Stimulated activated CD8-positive, alpha-beta memory T cell treated with anti-CD3 and anti-CD28 coated beads, Interleukin-4, amount 100 ng/mL, for 24 hours (primary cell): ENCODE measurements around the gene WDR54.
A peak's percentile ranks its signal among the peaks of the same experiment; 100 is the strongest.

Experiments used
- DNase-seq: peaks from one replicate; pipeline ENCODE4 v3.0.0-alpha.2; 2020; ENCODE audit warnings: low read depth

Gene WDR54, protein sequence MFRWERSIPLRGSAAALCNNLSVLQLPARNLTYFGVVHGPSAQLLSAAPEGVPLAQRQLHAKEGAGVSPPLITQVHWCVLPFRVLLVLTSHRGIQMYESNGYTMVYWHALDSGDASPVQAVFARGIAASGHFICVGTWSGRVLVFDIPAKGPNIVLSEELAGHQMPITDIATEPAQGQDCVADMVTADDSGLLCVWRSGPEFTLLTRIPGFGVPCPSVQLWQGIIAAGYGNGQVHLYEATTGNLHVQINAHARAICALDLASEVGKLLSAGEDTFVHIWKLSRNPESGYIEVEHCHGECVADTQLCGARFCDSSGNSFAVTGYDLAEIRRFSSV

DNA sequence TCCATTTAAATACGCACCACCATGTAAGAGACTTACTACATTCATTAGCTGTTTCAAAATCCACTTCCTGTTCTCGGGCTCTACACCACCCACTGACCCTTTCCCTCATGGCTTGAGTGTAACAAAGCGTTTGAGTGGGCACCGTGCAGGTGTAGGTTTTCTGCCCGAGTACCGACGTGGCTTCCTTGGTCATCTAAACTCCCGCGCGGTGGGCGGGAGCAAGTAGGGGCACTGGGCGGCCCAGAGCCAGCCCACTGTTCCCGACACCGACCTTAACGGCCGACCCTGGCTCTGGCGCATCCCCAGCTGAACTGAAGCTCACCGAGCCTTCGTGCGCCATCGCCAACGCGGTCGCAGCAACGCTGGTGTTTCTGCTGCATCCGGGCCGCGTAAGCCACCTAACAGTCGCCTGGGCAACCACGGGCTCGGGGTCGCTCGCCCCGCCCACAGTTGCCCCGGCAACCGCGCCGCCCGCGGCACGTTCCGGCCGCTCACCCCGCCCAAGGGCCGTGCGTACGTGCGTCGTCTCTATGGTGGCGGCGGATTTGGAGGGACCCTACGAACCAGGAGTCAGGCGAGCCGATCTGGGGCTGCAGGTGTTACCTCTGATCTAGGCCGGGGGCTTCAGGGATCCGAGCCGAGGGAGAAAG, at the start of gene WDR54, which contains the start of gene C2orf81:
TSS of gene WDR54 (plus strand) at position 510 of the 650 bp plus-strand sequence. CDS start 424 bp downstream, outside the sequence.
TSS of gene C2orf81 (minus strand) at position 399 of the 650 bp plus-strand sequence. CDS start at position 340, 59 bp downstream.
- peak; percentile 95 for DNase-seq

DNA sequence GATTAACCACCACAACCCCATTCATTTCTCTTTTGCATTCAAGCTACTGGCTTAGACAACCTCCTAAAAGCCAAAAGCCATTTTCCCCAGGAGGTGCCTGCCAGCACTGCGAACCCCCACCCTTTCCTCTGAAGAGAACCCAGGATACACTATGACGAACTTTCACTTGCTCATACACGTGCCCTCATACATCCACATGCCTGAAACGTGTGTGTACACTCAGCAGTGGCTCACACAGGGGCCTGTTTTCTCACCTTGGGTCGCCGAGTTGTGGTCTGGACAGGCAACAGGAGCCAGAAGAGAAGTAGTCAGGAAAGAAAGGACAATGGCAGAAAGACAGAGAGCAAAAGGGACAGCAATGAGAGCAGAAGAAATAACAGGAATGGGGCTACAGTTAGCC, 48.9 kb upstream of the WDR54 start:
- no peak for DNase-seq

DNA sequence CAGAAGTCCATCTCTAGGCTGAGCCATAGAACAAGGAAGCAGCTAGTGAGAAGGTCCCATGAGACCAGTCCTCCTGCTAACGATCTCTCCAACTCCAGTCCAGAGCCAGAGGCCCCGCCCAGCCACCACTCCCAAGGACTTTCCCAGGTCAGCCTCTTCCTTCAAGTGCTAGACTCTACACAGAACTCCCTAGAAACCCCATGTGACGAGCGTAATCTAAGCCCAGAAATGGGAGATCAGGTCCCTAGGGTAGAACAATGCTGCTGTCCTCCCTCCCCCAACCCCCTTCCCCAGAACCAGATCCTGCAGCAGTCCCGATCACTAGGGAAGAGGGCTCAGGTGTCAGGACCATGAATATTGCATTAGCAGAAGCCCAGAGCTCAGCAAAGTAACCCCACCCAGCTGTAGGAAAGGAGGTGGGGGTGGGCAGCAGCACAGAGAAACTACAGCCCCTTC, 48.3 kb upstream of the WDR54 start:
- DNase-seq = no peak

DNA sequence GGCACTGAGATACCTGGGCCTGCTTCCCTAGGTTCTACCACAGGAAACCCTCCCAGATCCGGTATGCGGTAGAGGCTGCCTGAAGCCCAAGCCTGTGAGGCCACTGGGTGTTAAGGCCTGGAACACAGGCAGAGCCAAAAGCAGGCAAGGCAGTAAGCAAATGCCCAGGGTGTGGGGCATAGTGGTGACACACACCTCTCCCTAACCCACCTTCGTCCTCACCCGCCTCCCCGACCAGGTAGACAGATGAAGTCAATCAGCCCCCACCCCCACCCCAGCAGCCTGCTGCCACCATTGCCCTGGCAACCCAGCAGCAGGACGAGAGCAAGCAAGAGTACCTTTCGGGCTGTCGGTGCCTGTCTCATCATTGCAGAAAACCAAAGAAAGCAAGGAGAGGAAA, 47.5 kb upstream of the WDR54 start:
- DNase-seq = no peak

DNA sequence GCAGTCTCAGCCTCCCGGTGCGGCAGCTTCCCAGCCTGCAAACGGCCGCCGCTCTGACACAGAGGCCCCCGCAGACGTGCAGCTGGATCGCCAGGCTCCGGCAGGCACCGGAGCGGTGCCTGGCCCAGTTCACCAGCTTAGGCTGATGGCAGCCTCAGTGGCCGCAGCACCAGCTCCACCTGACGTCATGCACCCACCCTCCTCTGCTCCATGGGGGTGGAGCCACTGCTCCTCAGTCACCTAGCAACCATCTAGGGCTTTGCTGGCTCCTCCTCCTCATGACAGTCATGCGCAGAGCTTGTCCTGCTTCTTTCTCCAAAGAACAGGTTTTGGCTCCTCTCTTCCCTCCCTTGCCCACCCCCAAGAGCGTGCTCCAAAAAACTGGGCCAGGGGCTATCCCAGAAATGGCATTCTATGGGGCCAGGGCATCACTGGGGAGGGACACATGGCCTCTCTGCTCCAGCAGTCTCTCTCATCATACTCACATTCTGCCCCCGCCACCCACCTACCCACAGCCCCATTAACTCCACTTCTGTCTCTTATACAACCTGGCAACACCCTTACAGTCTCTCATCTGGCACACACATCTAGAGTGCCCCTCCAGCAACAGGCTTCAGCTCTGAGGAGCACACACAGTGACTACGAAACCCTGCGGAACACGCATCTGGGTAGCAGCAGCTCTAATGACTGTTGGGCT, 46.9 kb upstream of the WDR54 start:
- DNase-seq = no peak

DNA sequence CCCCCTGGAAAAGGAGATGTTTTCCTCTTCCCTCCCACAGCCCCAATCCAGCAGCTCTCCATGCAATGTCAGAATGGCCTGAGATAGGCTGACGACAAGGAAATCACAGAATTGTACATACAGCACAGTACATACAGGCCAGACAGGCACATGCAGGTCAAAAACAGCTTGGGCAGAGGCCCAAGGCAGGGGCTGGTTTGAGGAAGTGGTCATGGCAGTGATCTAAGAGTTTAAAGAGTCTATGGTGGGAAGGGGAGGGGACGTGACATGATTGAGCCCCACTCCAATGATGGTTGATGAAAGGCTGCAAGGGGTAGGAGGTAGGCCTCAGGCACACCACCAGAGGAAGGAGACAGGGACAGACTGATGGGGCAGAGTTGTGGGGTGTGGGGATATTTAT, 45.7 kb upstream of the WDR54 start:
- DNase-seq = no peak

DNA sequence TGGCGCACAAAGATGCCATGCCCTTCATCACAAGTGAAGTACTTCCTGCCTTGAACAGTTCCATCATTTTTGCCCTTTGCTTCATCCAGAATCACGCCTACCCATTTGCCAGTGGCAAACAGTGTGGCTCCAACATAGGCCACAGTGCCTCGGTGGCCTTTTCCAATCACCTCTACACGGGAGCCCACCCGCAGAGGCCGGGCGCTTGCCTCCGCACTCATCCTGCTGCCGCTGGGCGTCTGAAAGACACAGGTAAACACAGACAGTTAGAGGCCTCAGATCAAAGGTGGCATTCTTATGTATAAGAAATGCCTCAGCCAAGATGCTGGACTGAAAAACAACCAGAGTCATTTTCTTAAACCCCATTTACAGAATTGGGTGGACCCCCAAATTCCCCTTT, 43.5 kb upstream of the WDR54 start:
- DNase-seq = no peak

DNA sequence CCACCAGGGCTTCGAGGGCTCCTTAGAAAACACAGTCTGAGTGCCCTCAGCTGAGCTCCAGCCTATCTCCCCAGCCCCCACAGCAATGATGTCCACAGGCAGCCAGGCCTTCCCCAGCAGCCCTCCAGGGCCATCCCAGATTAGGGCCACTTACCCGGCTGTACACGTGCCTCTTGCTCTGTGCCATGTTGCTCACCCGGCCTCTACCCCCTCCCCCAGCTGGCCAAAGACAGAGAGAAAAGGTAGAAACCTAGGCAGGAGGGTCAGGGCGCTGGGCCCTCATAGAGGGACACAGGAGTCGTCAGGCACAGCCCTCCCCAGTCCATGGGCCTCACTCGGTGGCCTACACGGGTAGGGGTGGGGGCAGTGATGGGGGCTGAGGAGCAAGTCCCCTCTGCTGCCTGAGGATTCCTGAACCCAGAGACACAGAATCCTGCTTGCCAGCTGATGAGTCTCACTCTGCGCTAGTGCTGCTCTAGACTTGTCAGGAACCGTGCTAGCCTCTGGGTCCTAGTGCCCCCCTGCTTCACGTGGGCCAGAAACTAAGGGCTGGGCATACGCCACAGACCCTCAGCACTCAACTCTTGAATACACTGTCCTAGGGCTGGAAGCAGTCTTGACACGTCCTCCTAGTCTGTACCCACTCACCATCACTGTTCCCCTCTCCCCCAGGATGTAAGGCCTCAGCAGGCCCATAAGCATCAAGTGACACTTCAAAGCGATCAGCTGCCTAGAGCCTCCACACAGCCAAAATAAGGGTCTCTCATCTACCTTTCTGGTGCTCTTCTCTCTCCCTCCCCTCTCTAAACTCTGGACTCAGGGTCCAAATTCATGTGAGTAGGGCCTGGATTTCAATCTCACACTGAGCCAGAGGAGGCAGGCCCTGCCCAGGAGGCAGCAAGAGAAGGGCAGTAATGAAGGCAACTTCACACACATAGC, 41.4 kb upstream of the WDR54 start, which contains the start of gene DCTN1:
TSS of gene DCTN1 (minus strand) at position 461 of the 939 bp plus-strand sequence. CDS start at position 187, 274 bp downstream.
- DNase-seq = no peak

DNA sequence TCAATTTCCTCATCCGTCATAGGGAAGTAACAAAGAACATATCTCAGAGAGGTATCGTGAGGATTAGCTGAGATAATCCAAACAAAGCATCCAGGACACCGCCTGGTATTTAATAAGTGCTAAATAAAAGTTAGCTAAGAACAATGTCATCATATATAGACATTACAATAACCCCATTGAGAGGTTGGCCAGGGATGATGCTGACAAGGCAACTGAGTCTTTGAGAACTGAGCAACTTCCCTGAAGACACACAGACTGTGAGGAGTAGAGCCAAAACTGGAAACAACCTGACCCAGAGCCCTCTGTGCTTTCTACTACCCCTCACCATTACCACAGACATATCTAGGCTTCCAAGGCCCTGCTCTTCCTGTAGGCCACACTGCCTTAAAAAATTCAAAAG, 39.8 kb upstream of the WDR54 start:
- no peak for DNase-seq

DNA sequence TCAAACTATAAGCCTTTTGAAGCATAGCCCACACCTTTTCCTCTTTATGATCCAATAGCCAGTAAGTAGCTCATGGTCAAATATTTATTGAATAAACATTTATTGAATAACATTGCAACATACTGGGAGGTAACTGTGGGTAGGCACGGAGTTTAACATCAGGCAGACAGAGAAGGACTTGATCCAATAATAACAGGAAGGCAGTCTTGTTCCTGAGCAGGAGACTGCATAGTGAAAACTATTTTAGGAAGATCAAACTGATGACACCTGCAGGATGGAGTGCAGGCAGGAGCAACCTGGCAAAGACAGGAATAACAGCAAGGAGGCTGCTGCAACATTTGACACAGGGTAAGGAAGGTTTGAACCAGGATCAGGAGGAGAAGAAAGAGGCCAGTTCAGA, 38.3 kb upstream of the WDR54 start:
- no peak for DNase-seq

DNA sequence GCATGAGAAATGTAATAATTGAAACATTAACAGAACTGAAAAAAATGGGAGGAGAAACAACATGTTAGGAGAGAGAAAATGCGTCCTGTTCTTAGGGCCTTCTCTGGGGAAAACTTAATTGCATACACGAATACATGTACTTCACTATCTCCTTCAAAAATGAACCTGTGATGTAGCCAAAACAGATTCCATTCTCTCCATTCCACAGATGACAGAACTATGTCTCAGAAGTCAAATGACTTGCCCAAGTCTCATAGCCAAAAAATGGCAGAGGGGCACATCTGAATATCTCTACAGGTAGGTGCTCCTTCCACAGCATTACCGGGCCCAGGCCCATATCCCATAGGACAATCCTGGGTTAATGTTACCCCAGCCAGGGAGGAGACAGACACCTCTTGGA, 37.5 kb upstream of the WDR54 start:
- no peak for DNase-seq

DNA sequence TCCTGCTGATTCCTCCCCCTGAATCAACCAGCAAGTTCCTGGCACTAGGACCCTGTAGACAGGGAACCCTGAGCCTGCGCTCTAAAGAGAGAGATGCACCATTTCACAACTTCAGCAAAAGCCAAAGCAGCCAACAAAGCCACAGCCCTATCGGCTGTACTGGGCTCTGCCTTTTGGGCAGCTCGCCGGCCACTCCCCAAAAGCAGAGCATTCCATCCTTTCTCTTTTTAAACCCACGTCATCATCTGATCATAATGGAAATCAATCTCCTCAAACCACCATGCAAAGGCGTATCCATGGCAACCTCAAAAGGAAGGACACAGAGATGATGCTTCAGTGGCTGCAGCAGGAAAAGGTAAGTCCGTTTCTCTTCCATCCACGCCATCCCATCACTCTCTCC, 36.1 kb upstream of the WDR54 start:
- no peak for DNase-seq

DNA sequence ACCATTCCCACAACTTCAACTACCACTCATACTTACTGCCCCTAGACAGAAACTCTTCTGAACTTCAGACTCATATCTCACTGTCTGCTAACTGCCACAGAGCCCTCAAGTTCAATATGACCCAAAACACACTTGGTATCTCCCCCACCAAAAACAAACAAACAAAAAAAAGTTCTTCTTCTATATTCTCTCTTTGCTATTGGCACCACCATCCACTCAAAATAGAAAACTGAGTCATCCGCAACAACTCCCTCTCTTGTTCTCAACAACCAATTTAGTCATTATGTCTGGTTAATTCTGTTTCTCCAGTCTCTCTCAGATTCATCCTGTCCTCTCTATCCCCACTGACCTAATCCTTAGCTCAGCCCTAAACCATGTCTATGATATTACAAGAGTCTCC, 34.2 kb upstream of the WDR54 start:
- DNase-seq = no peak

DNA sequence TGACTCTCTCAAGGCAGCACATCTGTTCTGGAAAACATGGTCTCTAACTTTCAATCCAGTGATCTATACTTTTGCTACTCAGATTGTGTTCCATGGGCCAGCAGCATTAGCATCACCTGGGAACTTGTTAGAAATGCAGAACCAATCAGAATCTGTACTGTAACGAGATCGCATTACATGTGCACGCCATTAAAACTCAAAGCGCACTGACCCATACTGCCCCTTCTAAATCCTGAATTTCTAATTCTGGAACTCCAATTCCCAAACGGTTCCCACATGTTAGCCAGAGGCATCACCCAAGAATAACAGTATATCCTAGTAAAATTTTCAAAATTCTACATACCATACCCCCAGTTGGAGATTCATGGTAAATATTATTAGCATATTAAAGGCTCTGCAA, 30.9 kb upstream of the WDR54 start:
- no peak for DNase-seq

DNA sequence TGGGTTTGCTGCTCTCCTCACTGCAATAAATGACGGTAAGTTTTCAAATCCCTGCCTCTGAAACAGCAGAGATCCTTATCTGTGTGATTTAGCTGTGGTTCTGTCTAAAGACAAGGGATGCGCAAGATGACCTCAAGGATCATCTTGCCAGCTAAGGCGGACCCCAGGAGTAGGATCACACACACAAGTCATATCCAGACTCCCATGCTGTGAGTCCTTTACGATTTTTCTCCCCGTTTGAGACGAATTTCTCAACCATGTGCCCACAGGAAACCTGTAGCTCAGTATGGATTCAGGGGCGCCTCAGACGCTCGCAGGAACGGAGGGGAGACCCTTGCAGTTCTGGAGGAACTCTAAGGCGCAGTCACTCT, 30.3 kb upstream of the WDR54 start:
- DNase-seq = no peak

DNA sequence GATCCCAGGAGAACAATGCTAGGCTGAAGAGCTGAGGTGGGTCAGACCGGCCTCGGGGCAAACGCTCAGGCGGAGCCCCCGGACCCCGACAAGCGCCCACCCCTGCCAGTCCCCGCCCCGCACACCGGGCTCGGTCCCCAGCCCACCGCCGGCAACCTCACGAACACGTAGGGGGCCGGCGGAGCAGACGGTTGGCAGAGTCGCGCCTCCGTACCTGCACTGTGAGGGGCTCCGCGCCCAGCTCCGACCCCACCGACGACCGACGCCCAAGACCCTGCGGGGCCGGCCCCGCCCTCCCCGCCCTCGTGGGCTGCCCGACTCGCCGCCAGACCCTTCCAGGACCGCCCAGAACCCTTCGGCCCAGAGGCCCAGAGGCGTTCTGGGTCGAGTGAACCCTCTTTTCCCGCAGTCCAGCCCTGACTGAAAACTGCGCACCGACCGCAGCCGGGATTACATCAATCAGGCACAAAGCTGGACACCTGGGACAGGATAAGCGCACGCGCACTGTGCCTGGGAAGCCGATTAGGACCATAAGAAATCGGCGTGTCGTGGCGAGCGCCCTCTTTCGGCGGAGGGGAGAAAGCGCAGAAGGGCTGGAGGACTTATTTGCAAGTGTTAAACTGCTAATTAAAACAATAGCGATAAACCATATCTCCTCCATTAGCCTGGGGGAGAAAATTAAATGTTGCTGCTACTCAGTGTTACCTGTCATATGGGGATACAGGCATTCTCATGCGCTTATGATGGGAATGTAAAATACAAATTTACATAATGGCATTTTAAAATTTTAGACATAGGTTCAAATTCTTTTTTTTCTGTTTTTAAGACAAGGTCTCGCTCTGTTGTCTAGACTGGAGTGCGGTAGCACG, 29.7 kb upstream of the WDR54 start:
- peak; percentile 90 for DNase-seq

DNA sequence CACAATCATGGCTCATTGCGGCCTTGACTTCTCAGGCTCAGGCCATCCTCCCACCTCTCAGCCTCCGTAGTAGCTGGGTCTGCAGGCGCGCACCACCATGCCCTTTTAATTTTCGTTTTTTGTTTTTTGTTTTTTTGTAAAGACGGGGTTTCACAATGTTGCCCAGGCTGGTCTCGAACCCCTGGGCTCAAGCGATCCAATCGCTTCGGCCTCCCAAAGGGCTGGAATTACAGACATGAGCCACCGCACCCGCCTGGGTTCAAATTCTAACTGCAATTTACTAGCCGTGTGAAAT, 29.1 kb upstream of the WDR54 start:
- no peak for DNase-seq

DNA sequence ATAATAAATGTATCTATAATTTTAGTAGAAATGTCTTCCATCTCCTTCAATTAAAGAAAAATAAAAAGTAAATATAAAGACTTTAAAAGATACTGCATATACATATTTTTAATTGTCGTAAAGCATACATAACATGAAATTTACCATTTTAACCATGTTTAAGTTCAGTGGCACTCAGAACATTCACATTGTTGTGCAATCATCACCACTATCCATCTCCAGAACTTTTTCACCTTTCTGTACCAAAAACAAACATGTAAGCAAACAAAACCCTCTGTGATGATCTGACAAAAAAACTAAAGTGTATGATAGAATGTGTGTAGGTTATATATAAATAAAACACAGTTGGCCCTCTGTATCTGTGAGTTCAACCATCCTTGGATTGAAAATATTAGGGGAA, 28.0 kb upstream of the WDR54 start:
- no peak for DNase-seq

DNA sequence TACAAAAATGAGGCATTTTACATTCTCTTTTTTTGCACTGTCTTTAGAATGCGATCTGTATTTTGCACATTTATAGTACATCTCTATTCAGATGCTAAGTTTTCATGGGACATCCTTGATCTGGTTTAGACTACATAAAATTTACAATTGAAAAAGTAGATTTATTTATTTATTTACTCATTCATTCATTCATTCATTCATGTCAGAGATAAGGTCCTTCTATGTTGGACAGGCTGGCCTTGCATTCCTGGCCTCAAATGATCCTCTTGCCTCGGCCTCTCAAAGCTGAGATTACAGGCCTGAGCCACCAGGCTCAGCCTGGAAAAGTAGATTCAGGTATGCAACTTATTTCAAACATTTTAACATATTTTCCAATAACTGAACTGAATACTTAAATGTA, 25.4 kb upstream of the WDR54 start:
- DNase-seq = no peak

DNA sequence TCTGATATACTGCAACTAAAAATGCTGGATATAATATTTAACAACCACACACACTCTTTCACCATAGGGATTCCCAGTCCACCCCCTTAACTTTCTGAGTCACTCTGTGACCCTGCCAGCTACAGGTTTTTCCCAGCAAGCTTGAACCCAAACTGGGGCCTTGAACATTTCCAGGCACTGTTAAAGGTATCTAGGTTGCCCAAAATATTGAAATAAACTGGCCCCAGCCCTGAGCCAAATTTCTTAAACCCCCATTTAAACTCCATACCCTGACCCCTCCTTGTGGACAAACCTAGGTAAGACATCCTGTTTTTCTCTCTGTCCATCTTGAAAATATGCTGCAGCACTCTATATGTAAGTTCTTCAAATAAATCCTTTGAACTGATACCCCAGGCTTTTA, 21.7 kb upstream of the WDR54 start:
- no peak for DNase-seq

DNA sequence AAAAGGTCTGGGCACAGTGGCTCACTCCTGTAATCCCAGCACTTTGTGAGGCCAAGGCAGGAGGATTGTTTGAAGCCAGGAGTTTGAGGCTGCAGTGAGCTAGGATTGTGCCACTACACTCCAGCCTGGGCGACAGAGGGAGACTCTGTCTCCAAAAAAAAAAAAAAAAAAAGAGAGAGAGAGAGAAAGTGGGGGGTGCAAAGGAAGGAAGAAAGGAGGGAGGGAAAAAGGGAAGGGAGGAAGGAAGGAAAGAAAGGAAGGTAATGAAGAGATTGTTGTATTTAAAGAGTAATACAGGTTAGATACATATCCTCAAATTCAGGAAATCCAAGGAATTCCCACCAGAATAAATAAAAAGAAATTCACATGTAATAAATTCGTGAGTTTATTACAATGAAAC, 19.6 kb upstream of the WDR54 start:
- no peak for DNase-seq
